Esophagus squamous epithelium (tissue), 4 donors: ENCODE measurements around the gene FKBP15.

Source experiments
- POLR2A ChIP-seq, 4 donors: fragments of 450-650 bp; IDR thresholded peaks; one replicate each; pipeline ENCODE4 v1.6.1; 2017; ENCODE audit warnings: antibody characterized with exemption in 4 of 4, mild to moderate bottlenecking in 4 of 4, moderate library complexity in 3 of 4
- TF ChIP-seq, protein P1 (sequence below), 6 experiments: fragments of 450-650 bp in 4 of 6; fragments of 200-600 bp in 2 of 6; sonication (generic) in 2 of 6; IDR thresholded peaks; one replicate each; pipeline ENCODE4 v1.5.1; 2016 to 2019; ENCODE audit warnings: antibody characterized with exemption in 6 of 6, mild to moderate bottlenecking in 4 of 6, moderate library complexity in 4 of 6

DNA sequence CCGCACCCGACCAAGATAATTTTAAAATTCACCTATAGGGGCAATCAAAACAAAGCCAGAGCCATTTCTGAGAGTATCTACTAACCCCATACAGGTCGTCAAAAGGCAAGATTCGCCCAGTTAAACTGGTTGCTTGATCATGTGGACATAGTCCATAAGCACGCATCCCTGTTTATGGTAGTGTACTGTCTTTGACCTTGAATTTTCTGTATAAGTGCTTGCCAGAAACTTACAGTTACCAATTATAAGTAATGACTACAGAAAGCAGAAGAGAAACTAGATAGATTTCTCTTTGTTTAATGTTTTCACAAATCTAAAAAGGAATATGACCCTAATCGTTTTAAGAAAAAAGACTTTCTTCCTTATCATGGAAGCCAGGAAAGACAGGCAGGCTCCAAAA, 25.9 kb upstream of the FKBP15 start:
- TF ChIP-seq, protein P1, sequence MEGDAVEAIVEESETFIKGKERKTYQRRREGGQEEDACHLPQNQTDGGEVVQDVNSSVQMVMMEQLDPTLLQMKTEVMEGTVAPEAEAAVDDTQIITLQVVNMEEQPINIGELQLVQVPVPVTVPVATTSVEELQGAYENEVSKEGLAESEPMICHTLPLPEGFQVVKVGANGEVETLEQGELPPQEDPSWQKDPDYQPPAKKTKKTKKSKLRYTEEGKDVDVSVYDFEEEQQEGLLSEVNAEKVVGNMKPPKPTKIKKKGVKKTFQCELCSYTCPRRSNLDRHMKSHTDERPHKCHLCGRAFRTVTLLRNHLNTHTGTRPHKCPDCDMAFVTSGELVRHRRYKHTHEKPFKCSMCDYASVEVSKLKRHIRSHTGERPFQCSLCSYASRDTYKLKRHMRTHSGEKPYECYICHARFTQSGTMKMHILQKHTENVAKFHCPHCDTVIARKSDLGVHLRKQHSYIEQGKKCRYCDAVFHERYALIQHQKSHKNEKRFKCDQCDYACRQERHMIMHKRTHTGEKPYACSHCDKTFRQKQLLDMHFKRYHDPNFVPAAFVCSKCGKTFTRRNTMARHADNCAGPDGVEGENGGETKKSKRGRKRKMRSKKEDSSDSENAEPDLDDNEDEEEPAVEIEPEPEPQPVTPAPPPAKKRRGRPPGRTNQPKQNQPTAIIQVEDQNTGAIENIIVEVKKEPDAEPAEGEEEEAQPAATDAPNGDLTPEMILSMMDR (IDR thresholded peaks at IDR 0.05), result no peak
- no peak for TF ChIP-seq POLR2A (IDR thresholded peaks at IDR 0.05)
